SU-DHL-6 (cell line): ENCODE results near the gene TMCC3.

Experiments used
- EZH2phosphoT487 ChIP-seq: fragments of 200-600 bp; sonication (generic), shearing (Covaris generic); conservative IDR thresholded peaks from 2 replicates; pipeline ENCODE4 v1.6.1; 2018; ENCODE audit warnings: mild to moderate bottlenecking, antibody characterized with exemption, low read length, moderate library complexity, mixed read lengths
- TF ChIP-seq, protein P1 (sequence below): fragments of 200-600 bp; sonication (generic); IDR thresholded peaks from one replicate; pipeline ENCODE4 v1.5.1; 2017; ENCODE audit warnings: antibody characterized with exemption, mild to moderate bottlenecking, low read length, moderate library complexity; ENCODE audit not compliant: insufficient read depth, poor library complexity, severe bottlenecking

DNA sequence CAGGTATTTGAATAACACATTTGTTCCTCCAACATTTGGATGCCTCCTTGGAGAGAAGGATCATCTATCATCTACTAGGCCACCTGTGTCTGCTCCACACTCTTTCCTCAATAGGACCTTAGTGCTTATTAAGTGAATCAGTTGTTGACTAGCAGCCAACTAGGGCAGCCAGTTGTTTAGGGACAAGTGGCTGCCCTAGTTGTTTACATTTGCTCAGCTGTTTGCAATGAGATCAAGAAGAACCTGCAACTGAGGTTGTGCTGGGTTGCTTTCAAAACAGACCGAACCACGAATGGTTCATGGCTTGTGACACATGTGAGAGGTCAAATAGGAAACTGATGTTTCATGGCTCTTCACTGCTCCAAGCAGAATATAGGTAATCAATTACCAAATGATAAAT is 53.8 kb downstream of the TMCC3 start:
- TF ChIP-seq, protein P1, sequence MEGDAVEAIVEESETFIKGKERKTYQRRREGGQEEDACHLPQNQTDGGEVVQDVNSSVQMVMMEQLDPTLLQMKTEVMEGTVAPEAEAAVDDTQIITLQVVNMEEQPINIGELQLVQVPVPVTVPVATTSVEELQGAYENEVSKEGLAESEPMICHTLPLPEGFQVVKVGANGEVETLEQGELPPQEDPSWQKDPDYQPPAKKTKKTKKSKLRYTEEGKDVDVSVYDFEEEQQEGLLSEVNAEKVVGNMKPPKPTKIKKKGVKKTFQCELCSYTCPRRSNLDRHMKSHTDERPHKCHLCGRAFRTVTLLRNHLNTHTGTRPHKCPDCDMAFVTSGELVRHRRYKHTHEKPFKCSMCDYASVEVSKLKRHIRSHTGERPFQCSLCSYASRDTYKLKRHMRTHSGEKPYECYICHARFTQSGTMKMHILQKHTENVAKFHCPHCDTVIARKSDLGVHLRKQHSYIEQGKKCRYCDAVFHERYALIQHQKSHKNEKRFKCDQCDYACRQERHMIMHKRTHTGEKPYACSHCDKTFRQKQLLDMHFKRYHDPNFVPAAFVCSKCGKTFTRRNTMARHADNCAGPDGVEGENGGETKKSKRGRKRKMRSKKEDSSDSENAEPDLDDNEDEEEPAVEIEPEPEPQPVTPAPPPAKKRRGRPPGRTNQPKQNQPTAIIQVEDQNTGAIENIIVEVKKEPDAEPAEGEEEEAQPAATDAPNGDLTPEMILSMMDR, result no peak
- no peak for TF ChIP-seq EZH2phosphoT487
